Ramos (cell line): ENCODE data around the gene CNTRL.
"Not testable (repeated sequence)": the region's sequence is repeated elsewhere in the genome, so short reads cannot be mapped to it uniquely, and the experiment has no call there.

Experiments
- in situ Hi-C: fragments of 300-500 bp; cut with MboI; formaldehyde crosslinking; loops from one replicate; pipeline ENCODE4 v1.14.3; 2022; ENCODE audit warnings: low sequenced_read_pairs; ENCODE audit not compliant: unreplicated experiment

The CNTRL gene, protein sequence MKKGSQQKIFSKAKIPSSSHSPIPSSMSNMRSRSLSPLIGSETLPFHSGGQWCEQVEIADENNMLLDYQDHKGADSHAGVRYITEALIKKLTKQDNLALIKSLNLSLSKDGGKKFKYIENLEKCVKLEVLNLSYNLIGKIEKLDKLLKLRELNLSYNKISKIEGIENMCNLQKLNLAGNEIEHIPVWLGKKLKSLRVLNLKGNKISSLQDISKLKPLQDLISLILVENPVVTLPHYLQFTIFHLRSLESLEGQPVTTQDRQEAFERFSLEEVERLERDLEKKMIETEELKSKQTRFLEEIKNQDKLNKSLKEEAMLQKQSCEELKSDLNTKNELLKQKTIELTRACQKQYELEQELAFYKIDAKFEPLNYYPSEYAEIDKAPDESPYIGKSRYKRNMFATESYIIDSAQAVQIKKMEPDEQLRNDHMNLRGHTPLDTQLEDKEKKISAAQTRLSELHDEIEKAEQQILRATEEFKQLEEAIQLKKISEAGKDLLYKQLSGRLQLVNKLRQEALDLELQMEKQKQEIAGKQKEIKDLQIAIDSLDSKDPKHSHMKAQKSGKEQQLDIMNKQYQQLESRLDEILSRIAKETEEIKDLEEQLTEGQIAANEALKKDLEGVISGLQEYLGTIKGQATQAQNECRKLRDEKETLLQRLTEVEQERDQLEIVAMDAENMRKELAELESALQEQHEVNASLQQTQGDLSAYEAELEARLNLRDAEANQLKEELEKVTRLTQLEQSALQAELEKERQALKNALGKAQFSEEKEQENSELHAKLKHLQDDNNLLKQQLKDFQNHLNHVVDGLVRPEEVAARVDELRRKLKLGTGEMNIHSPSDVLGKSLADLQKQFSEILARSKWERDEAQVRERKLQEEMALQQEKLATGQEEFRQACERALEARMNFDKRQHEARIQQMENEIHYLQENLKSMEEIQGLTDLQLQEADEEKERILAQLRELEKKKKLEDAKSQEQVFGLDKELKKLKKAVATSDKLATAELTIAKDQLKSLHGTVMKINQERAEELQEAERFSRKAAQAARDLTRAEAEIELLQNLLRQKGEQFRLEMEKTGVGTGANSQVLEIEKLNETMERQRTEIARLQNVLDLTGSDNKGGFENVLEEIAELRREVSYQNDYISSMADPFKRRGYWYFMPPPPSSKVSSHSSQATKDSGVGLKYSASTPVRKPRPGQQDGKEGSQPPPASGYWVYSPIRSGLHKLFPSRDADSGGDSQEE (N-terminal part only)

DNA sequence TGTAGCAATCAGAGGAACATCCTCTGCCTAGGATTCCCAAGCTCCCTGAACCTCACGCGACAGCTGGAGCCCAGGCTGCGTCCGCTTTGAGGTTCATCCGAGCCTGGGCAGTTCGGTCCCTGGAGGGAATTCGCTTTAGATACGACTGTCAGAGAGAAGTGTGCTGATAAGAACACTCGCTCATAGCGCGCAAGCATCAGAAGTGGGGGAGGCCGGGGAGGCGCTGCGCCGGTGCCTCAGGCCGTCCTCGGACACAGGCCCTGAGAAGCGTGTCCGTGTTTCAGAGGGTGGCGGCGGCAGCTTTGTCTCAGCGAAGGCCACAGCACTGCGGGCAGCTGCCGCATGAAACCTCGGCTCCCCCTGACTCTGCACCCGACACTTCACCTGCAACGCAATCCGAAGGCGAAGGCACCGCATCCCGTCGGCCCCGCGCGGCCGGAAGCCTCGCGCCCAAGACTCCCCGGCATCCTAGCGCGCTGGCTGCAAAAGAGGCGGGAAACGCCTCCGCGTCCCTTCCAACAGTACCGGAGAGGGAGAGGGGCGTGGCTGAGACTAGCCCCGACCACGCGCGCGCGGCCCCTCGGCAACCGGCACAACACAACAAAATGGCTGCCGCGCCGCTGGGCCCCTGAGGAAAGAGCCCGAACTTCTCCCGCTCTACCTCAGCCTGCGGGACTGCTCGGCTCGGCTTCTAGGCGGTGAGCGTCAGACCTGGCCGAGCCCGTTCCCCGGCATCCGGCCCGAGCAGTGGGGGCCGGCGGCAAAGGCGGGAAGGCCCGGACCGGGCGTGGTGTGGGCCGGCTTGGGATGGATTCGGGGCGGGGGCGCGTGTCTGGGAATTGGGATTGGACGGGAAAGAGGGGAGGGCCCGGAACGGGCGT, at the start of gene CNTRL:
Gene CNTRL, plus strand, starts transcription at position 586 of the 881 bp plus-strand sequence. CDS start 13,372 bp downstream, outside the sequence.
- in situ Hi-C loops: loop anchor here (10.0 kb wide), 2 partner anchors 200 to 320 kb away; partner anchors contain the start of gene PHF19

DNA sequence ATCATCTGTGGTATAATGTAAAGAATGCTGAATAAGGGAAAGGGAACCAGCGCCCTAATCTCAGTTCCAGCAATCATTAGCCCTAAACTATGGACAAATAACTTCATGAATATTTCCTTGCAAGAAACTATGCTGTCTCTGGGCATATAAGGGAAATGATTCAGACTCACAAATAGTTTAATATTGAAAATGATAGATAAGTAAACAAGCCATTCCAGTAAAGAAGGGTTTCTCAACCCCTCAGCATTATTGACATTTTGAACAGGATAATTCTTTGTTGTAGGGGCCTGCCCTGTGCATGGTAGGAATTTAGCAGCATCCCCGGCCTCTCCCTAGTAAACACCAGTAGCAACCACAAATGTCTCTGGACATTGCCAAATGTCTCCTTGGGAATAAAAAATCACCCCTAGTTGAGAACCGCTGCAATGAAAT, 48.5 kb upstream of the CNTRL start:
- in situ Hi-C loops: no loop called here

DNA sequence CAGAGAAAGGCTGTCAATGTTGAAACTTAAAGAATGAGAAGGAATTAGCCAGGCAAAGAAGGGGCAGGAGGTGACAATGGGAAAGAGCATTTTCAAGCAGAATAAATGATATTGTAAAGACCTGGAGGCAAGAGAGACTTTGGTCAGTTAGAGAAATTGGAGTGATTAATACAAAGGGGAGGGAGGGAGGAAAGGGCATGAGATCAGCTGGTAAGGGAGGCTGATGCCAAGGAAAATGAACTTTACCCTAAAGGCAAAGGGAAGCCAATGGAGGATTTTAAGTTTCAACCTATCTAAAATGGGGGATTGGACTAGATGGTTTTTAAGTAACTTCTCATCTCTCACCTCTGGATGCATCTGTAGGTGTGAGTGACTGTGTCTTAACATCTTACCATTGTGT, 48.0 kb upstream of the CNTRL start:
- in situ Hi-C loops: no loop called here

DNA sequence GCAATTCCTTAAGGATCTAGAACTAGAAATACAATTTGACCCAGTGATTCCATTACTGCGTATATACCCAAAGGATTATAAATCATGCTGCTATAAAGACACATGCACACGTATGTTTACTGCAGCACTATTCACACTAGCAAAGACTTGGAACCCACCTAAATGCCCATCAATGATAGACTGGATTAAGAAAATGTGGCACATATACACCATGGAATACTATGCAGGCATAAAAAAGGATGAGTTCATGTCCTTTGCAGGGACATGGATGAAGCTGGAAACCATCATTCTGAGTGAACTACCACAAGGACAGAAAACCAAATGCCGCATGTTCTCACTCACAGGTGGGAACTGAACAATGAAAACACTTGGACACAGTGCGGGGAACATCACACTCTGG, 46.5 kb upstream of the CNTRL start:
- in situ Hi-C loops: not testable (repeated sequence)

DNA sequence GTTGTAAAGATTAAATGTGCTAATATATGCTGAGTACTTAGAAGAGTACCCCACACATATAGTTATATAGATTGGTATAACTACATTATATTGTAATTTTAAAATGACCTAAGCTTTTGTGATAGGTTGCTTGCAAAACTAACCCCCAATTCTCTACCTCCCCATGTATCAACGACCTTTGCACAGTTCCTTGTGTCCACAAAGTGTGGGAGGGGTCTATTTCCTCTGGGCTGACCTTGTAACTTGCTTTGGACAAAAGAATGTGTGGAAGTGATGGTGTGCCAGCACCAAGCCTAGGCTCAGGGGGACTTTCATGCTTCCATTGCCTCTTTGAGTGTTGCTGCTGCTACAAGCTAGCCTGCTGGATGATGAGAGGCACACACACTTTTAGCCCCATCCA, 45.3 kb upstream of the CNTRL start:
- in situ Hi-C loops: no loop called here

DNA sequence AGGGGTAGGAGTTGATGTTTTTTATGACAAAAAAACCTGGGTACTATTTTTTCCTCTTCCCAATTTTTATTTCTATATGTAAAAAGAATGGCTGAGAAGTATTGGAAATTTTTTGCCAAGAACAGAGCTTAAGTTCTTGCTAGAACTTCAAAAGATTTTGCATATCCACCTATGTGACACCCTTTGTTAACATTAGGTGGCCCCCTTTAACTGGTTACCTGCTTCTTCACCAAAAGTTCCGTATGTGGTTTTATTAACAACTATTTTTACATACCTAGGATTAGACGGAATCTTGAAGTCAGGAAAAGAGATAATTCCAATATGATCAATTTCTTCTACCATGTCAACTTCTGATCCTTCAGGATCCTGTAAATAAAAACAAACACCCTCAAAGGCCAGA, 40.2 kb upstream of the CNTRL start:
- in situ Hi-C loops: no loop called here

DNA sequence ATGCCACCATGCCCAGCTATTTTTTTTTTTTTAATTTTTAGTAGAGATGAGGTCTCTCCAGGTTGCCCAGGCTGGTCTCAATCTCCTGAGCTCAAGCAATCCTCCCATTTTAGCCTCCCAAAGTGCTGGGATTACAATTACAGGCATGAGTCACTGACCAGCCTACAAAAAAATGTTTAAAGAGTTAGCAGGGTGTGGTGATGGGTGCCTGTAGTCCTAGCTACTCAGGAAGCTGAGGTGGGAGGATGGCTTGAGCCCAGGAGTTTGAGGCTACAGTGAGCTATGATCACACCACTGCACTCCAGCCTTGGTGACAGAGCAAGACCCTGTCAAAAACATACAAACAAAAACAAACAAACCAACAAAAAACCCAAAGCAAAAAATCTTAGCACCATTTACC, 39.0 kb upstream of the CNTRL start:
- in situ Hi-C loops: not testable (repeated sequence)

DNA sequence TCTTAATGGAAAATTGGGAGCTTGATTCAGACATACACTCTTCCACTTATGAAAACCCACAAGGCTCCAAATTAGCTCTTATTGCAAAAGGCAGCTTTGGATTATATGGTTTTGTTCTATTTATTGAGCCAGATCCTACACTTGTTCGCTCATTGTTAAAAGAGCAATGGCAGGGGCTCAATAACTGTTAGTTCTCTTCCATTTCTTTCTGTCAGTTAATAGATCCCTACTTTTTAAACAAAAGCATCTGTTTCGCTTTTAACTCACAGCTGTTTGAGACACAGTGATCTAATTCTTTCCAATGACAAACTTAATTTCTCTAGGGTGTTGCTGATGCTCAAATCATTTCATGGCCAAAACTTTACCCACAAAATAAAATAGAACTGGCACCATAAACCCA, 36.4 kb upstream of the CNTRL start:
- in situ Hi-C loops: no loop called here

DNA sequence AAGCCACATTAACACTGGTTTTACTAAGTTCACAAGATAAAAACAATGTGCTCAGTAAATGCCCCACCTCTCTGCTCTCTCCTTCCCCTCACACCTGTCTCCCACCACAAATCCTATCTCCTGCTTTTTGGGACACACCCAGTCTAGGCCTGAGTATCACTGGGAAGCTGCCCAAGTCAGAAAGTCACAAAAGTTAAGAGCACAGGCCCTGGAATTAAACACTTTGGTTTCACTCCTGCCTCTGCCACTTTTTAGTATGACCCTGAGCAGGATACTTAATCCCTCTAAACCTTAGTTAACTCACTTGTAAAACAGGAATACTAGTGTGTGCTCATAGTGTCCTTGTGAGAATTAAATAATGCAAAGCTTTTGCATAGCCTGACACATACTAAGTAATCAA, 36.0 kb upstream of the CNTRL start:
- in situ Hi-C loops: no loop called here

DNA sequence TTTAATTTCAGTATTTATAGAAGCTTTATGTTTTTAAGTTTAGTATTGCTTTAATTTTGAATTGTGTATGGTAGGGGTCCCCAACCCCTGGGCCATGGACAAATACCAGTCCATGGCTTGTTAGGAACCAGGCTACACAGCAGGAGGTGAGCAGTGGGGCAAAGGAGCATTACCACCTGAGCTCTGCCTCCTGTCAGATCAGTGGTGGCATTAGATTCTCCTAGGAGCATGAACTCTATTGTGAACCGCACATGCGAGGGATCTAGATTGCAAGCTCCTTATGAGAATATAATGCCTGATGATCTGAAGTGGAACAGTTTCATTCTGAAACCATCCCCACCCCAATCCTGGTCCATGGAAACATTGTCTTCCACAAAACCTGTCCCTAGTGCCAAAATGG, 26.6 kb upstream of the CNTRL start:
- in situ Hi-C loops: no loop called here

DNA sequence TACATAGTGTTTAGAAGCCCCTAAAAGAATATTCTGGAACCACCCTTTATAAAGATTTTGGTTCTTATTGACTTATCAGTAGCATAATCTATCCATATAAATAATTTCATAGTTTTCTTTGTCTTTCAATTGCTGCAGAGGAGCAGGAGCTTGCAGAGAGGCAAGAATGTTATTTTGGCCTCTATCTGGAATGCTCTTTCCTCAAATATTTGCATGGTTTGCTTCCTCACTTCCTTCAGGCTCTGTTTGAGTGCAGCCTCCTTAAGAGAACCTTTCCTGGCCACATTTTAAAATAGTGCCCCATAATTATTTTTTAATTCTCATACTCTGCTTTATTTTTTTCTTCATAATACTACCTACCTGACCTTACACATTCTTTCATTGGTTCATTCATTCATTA, 26.1 kb upstream of the CNTRL start:
- in situ Hi-C loops: no loop called here

DNA sequence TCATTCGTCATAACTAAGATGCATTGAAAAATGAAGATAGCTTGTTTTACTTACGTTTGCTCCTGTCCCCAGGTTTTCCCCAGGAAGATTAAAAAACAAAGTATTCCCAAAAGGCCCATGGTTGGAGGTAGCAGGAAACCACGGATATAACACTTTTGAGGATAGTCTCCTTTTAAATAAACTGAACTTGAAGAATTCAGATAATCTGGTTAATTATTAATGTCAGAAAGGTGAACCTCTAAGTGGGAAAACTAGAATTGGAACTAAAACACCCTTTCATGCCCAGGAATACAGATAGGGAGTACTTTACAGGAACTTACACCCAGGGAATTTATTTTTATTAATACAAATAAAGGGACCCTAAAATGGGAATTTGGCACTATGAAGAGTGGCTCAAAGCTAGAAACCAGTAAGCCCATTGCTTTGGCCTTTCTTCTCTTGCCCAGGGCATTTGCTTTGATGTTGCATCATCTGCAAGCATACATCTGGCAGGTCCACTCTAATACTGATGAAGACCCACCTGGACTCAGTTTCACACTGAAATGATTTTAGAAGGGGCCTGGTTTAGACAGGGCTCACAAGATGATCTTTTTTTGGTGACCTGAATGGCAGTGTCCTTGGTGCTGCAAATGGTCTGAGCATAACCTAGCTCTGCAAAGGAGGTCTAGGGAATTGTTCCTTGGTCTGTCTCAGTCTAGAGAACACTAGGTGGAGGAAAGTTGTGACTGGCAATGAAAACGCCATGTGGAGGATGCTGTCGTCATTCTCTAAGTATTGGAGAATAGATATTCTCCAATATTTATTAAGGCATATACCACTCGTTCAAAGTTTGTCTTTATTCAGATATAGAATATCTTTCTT, 24.4 kb upstream of the CNTRL start, which contains the start of gene C5:
Gene C5, minus strand, starts transcription at position 148 of the 861 bp plus-strand sequence. Its CDS starts 29 bp downstream, at position 119.
- in situ Hi-C loops: no loop called here

DNA sequence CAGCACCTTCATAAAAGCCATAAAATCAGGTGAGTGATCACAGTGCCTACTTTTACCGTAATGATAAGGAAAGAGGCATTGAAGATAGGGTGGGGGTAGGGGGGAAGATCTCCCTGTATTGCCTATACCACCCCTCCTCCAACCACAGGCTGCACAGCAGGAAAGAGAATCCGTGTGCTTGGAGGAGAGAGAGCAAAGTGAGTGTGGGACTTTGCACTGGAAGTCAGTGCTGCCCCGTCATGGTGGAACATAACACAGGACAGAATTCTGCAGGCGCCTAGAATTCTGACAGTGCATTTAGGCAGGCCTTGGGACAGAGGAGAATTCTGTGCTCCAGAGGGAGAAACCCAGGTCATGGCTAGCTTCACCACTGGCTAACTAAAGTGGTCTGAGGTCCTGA, 21.2 kb upstream of the CNTRL start:
- in situ Hi-C loops: no loop called here

DNA sequence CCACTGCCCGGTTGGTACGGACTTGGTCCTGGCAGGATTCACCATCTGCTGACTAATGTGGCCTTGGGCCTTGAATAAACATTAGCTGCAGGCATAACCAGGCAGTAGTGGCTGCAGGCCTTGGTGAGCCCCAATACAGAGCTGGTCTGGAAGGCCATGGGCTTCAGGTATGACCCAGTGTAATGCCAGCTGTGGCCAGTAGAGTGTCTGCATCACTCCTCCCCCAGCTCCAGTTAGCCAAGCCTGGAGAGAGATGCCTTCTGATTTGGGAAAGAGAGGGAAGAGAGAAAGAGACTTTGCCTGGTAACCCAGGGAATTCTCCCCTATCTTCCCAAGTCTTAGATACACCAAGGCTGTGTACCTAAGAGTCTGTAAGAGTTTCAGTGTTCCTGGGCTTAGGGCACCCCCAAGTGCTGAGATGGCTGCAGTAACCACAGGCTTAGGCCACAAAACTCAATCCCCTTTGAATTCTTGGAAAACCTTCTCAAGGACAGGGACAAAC, 19.1 kb upstream of the CNTRL start:
- in situ Hi-C loops: no loop called here

DNA sequence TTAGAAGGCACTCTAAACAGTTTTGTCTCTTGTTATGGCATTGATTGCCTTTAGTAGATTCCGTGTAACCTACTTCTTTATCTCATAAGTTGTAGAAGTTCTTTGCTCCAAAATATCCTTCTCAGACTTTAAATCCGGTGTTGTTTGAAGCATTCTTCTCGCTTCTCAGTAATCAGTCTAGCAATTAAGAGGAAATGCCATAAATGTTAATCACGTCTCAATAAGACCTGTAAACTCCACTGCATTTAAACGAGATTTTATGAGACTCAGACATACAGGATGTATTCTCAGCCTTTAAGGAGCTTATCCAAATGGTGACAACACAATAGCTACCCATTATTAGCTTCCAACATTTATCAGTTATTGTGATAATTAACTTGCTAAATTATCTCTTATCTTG, 16.9 kb upstream of the CNTRL start:
- in situ Hi-C loops: no loop called here

DNA sequence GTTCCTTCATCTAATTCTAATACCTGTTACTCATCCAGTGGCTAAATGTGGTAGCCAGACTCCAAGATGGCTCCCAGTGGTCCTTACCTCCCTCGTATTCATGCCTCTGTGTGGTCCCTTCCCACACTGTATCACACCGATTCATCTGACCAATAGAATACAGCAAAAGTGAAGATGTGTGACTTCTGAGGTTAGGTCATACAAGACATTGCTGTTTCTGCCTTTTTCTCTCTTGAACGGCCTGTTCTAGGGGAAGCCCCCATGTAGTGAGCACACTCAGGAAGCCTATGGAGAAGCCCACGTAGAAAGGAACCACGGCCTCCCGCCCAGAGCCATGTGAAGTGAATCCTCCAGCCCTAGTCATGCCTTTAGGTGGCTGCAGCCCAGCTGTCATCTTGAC, 15.2 kb upstream of the CNTRL start:
- in situ Hi-C loops: no loop called here

DNA sequence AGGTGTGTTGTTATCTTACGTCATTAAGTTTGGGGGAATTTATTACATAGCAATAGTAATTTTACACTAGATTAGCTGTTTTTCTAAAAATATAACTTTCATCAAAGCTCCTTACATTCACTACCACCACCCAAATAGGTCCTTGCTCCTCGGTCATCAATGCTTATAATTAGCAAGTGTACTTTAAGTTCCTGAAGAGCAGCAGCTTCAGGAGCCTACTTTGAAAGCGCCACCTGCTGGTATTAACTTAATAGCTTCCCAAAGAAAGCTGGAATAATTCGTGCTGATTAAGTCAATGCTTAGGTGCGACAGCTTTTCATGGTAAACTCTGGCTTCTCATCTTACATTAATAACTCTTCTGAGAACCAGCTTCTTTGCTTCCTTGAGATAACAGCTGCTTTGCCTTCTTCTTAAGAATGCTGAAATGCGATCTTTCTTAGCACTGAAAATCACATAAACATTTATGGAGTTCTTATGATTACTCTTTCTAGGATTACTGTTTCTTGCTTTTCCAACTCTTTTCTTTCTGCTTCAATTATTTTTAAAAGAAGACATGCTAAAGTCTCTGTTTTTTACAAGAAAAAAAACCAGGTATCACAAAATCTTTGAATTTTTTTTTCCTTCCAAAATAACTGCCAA, 14.6 kb upstream of the CNTRL start:
- in situ Hi-C loops: no loop called here

DNA sequence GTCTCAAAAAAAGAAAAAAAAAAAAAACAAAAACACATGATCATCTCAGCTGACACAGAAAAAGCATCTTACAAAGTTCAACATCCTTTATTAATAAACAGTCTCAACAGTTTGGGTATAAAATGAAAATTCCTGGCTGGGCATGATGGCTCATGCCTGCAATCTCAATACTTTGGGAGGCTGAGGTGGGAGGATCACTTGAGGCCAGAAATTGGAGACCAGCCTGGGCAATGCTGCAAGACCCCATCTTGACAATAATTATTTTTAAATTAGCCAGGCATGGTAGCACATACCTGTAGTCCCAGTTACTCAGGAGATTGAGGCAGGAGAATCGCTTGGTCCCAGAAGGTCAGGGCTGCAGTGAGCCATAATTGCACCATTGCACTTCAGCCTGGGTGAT, 7.9 kb upstream of the CNTRL start:
- in situ Hi-C loops: no loop called here
